Panc1 (cell line): ENCODE measurements around the gene CWF19L1.

Source experiments
- CTCF ChIP-seq: fragments of 450-650 bp; IDR thresholded peaks from 2 replicates; pipeline ENCODE4 v1.5.1; 2017; ENCODE audit warnings: mild to moderate bottlenecking
- POLR2AphosphoS5 ChIP-seq: IDR thresholded peaks from 2 replicates; pipeline ENCODE4 v1.6.1; 2012; ENCODE audit warnings: mild to moderate bottlenecking, low read depth, low read length, moderate library complexity
- REST ChIP-seq, 2 experiments: IDR thresholded peaks; 2 replicates each; pipeline ENCODE4 v1.6.1; 2011 to 2012; ENCODE audit warnings: low read depth in 2 of 2, control low read depth in 1 of 2, low read length in 1 of 2, mild to moderate bottlenecking in 1 of 2, moderate library complexity in 1 of 2; ENCODE audit not compliant: insufficient read depth in 1 of 2
- SIN3A ChIP-seq: IDR thresholded peaks from 2 replicates; pipeline ENCODE4 v1.6.1; 2012; ENCODE audit warnings: low read depth, mild to moderate bottlenecking, low read length, moderate library complexity, borderline replicate concordance; ENCODE audit not compliant: insufficient read depth
- TCF7L2 ChIP-seq: IDR thresholded peaks from 2 replicates; pipeline ENCODE4 v1.6.1; 2011; ENCODE audit warnings: mild to moderate bottlenecking, low read depth, low read length, inconsistent platforms

- no peak for TF ChIP-seq CTCF
- TF ChIP-seq REST (IDR thresholded peaks at IDR 0.05; ENCODE audit: insufficient read depth in 1 of 2, low read depth in 2 of 2, low read length in 1 of 2) = no peak
- no peak for TF ChIP-seq SIN3A
- TF ChIP-seq TCF7L2 = no peak
- no peak for TF ChIP-seq POLR2AphosphoS5
These were observed 15.5 kb upstream of the CWF19L1 start for GRCh38 chr10:100282907-100283306.
